ENCODE results near the gene CRISPLD2.

The CRISPLD2 gene

GRCh38 chr16:84819644-84820304 is at the start of gene CRISPLD2:
CRISPLD2 (plus strand) TSS chr16:84819985; CDS start chr16:84838496, 18,511 bp downstream.
- H3K4me3 ChIP-seq (ENCODE audit: low read length) = no peak within 1 kb of the TSS
- no peak for TF ChIP-seq ZNF274 (IDR thresholded peaks at IDR 0.05; ENCODE audit: low read depth, low read length)

GRCh38 chr16:84773312-84773711 is 46.5 kb upstream of the CRISPLD2 start:
- no peak for TF ChIP-seq ZNF274 (IDR thresholded peaks at IDR 0.05; ENCODE audit: low read depth, low read length)

GRCh38 chr16:84774810-84775209 is 45.0 kb upstream of the CRISPLD2 start:
- no peak for TF ChIP-seq ZNF274 (IDR thresholded peaks at IDR 0.05; ENCODE audit: low read depth, low read length)
- no peak overlapping the region for H3K4me3 ChIP-seq (ENCODE audit: low read length)

More at GRCh38 chr16:84773312-84773711, 46.5 kb upstream of the CRISPLD2 start:
- no peak overlapping the region for H3K4me3 ChIP-seq (ENCODE audit: low read length)

GRCh38 chr16:84775262-84775810 is 44.4 kb upstream of the CRISPLD2 start:
- no peak overlapping the region for H3K4me3 ChIP-seq (ENCODE audit: low read length)
- no peak for TF ChIP-seq ZNF274 (IDR thresholded peaks at IDR 0.05; ENCODE audit: low read depth, low read length)

- H3K4me3 ChIP-seq (ENCODE audit: low read length) = no peak overlapping the region
- TF ChIP-seq ZNF274 (IDR thresholded peaks at IDR 0.05; ENCODE audit: low read depth, low read length) = no peak
These were observed 42.4 kb upstream of the CRISPLD2 start for GRCh38 chr16:84777435-84777834.

GRCh38 chr16:84778720-84779119 is 41.1 kb upstream of the CRISPLD2 start:
- H3K4me3 ChIP-seq (ENCODE audit: low read length) = no peak overlapping the region
- no peak for TF ChIP-seq ZNF274 (IDR thresholded peaks at IDR 0.05; ENCODE audit: low read depth, low read length)

GRCh38 chr16:84780063-84780462 is 39.7 kb upstream of the CRISPLD2 start:
- TF ChIP-seq ZNF274 (IDR thresholded peaks at IDR 0.05; ENCODE audit: low read depth, low read length) = no peak
- no peak overlapping the region for H3K4me3 ChIP-seq (ENCODE audit: low read length)

- no peak for TF ChIP-seq ZNF274 (IDR thresholded peaks at IDR 0.05; ENCODE audit: low read depth, low read length)
These were observed 39.0 kb upstream of the CRISPLD2 start for GRCh38 chr16:84780544-84781376.

GRCh38 chr16:84782846-84783245 is 36.9 kb upstream of the CRISPLD2 start:
- TF ChIP-seq ZNF274 (IDR thresholded peaks at IDR 0.05; ENCODE audit: low read depth, low read length) = no peak
- H3K4me3 ChIP-seq (ENCODE audit: low read length) = no peak overlapping the region

More at GRCh38 chr16:84780544-84781376, 39.0 kb upstream of the CRISPLD2 start:
- no peak overlapping the region for H3K4me3 ChIP-seq (ENCODE audit: low read length)

GRCh38 chr16:84785843-84786581 is 33.8 kb upstream of the CRISPLD2 start:
- no peak for TF ChIP-seq ZNF274 (IDR thresholded peaks at IDR 0.05; ENCODE audit: low read depth, low read length)
- no peak overlapping the region for H3K4me3 ChIP-seq (ENCODE audit: low read length)

- TF ChIP-seq ZNF274 (IDR thresholded peaks at IDR 0.05; ENCODE audit: low read depth, low read length) = no peak
These were observed 33.1 kb upstream of the CRISPLD2 start for GRCh38 chr16:84786605-84787262.

GRCh38 chr16:84787263-84787622 is 32.5 kb upstream of the CRISPLD2 start:
- TF ChIP-seq ZNF274 (IDR thresholded peaks at IDR 0.05; ENCODE audit: low read depth, low read length) = no peak
- no peak overlapping the region for H3K4me3 ChIP-seq (ENCODE audit: low read length)

More at GRCh38 chr16:84786605-84787262, 33.1 kb upstream of the CRISPLD2 start:
- H3K4me3 ChIP-seq (ENCODE audit: low read length) = no peak overlapping the region

GRCh38 chr16:84788920-84789391 is 30.8 kb upstream of the CRISPLD2 start:
- TF ChIP-seq ZNF274 (IDR thresholded peaks at IDR 0.05; ENCODE audit: low read depth, low read length) = no peak
- H3K4me3 ChIP-seq (ENCODE audit: low read length) = no peak overlapping the region

All from GM08714 (cell line).